Measurements from ENCODE around the gene ZMAT1. TPM values are rescaled to one million over a fixed set of nuclear protein-coding genes. Genes with fewer than 3 reads are reported as not detected.

Gene ZMAT1
- total and polyA plus RNA-seq, 5 experiments from 2014 or later: 3.5 to 38.9 (median 4.5) TPM

GRCh38 chrX:101906136-101906796 is 25.6 kb downstream of the ZMAT1 start:
- POLR2A ChIA-PET: no interaction called here
- Mint-ChIP-seq H3K9me3 (peaks cover 0 to 37% (median 8%) of the 10 kb centered on the region in 9 donors), H3K27ac (no peak overlapping the region), H3K4me3 (no peak overlapping the region), H3K27me3 (no peaks in the 10 kb centered on the region), H3K36me3 (peaks cover 16 to 25% (median 16%) of the 10 kb centered on the region in 3 donors), H3K4me1 (peaks cover 0 to 2% (median under 1%) of the 10 kb centered on the region in 4 donors)
- ATAC-seq (no peak), DNase-seq (no peak)

- ATAC-seq (no peak), DNase-seq (no peak)
- H3K9me3 Mint-ChIP-seq: peaks cover 0 to 26% (median 0%) of the 10 kb centered on the region in 9 donors
- H3K36me3 Mint-ChIP-seq: peaks cover 14 to 22% (median 19%) of the 10 kb centered on the region in 3 donors
- H3K4me1 Mint-ChIP-seq: no peaks in the 10 kb centered on the region
- H3K27me3 Mint-ChIP-seq: no peaks in the 10 kb centered on the region
- POLR2A ChIA-PET: no interaction called here
- H3K27ac Mint-ChIP-seq: no peak overlapping the region
- no peak overlapping the region for H3K4me3 Mint-ChIP-seq
These were observed 26.8 kb downstream of the ZMAT1 start for GRCh38 chrX:101904996-101905395.

Other genes with a start within 250 kb of the ZMAT1 start
- gene TCEAL2, start 193.7 kb upstream of the ZMAT1 start, total RNA-seq: 1 to 10 TPM; 1.6 TPM
- gene TCEAL2, start 193.7 kb upstream of the ZMAT1 start, polyA plus RNA-seq: 1 to 10 TPM in 2 of 3 donors, under 1 TPM in 1; 0.95 to 1.8 (median 1.4) TPM
- not detected for gene TCEAL6, start 210.5 kb upstream of the ZMAT1 start, total RNA-seq
- not detected for gene TCEAL6, start 210.5 kb upstream of the ZMAT1 start, polyA plus RNA-seq
- 1 to 10 TPM; 4.9 to 9.2 TPM for gene BEX5, start 223.9 kb upstream of the ZMAT1 start, total RNA-seq
- 10 to 100 TPM in 1 of 3 donors, 1 to 10 TPM in 2; 9.6 to 11.1 (median 9.9) TPM for gene BEX5, start 223.9 kb upstream of the ZMAT1 start, polyA plus RNA-seq